Glutamatergic neuron (in vitro differentiated cells): Measurements from ENCODE around the gene PLA2G6. TPM values are rescaled to one million over a fixed set of nuclear protein-coding genes. Genes with fewer than 3 reads are reported as not detected.
A peak's percentile ranks its signal among the peaks of the same experiment; 100 is the strongest.

ENCODE experiments used
- DNase-seq: peaks from one replicate; pipeline ENCODE4 v3.0.0; 2022
- H3K27ac Mint-ChIP-seq: one replicate; pipeline ENCODE4 v1.8.0; 2020; ENCODE audit warnings: mild to moderate bottlenecking, mixed read lengths, inconsistent platforms; ENCODE audit not compliant: unreplicated experiment
- H3K27me3 Mint-ChIP-seq: one replicate; pipeline ENCODE4 v1.8.0; 2020; ENCODE audit warnings: mild to moderate bottlenecking, moderate library complexity, mixed read lengths, inconsistent platforms; ENCODE audit not compliant: unreplicated experiment
- H3K36me3 Mint-ChIP-seq: one replicate; pipeline ENCODE4 v1.8.0; 2020; ENCODE audit warnings: mild to moderate bottlenecking, mixed read lengths, inconsistent platforms; ENCODE audit not compliant: unreplicated experiment
- H3K4me1 Mint-ChIP-seq: one replicate; pipeline ENCODE4 v1.8.0; 2020; ENCODE audit warnings: mild to moderate bottlenecking, low read depth, mixed read lengths, inconsistent platforms; ENCODE audit not compliant: unreplicated experiment
- H3K4me3 Mint-ChIP-seq: one replicate; pipeline ENCODE4 v1.8.0; 2020; ENCODE audit warnings: mild to moderate bottlenecking, mixed read lengths, inconsistent platforms; ENCODE audit not compliant: unreplicated experiment
- H3K9me3 Mint-ChIP-seq: one replicate; pipeline ENCODE4 v1.8.0; 2020; ENCODE audit warnings: mild to moderate bottlenecking, moderate library complexity, mixed read lengths, inconsistent platforms; ENCODE audit not compliant: unreplicated experiment
- total RNA-seq: library from RNA; stranded (reverse); fragmentation: NEBNext Ultra II Directional; extraction: Animal tissue kit (Norgen Biotek cat#: 25700); gene quantifications from one replicate; pipeline ENCODE4 v1.2.1, GENCODE V29; 2021; ENCODE audit not compliant: unreplicated experiment
- TF ChIP-seq, protein P1 (sequence below): fragments of 200-600 bp; sonication (generic); IDR thresholded peaks from one replicate; pipeline ENCODE4 v1.5.0; 2021; ENCODE audit not compliant: partially characterized antibody, unreplicated experiment

PLA2G6 gene
- total RNA-seq, 1 donor from 2014 or later, result 42.2 TPM

DNA sequence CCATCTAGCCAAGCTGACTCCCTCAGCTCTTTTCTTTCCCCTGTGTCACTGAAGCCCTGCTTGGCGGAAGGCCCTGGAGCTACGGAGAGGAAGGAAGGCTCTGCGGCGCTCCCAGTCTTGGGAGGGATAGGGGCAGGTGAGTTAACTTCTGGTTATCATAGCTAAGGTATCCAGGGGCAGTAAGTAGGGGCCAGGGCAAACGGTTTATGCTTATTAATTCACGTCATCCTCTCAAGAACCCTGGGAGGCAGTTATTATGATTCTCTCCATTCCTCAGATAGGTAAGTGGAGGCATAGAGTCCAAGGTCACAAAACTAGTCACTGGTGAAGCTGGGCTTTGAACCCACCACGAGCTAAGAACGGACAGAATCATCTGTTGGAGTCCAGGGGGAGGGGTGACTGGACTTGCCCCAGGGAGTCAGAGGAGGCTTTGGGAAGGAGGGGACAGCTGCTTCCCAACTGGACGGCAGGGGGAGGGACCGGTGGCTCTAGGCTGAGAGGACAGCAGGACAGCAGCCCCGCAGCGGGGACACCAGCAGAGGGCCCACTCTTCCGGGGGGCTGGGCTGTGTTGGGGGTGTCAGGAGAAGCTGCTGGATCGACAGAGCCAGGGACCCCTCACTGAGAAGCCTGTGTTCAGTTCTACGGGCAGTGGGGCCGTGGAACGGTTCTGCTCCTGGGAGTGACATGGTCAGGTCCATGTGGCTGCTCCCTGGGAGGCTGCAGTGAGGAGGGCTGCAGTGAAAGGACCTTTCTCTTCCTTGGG lies 74.6 kb downstream of the PLA2G6 start:
- TF ChIP-seq, protein P1, sequence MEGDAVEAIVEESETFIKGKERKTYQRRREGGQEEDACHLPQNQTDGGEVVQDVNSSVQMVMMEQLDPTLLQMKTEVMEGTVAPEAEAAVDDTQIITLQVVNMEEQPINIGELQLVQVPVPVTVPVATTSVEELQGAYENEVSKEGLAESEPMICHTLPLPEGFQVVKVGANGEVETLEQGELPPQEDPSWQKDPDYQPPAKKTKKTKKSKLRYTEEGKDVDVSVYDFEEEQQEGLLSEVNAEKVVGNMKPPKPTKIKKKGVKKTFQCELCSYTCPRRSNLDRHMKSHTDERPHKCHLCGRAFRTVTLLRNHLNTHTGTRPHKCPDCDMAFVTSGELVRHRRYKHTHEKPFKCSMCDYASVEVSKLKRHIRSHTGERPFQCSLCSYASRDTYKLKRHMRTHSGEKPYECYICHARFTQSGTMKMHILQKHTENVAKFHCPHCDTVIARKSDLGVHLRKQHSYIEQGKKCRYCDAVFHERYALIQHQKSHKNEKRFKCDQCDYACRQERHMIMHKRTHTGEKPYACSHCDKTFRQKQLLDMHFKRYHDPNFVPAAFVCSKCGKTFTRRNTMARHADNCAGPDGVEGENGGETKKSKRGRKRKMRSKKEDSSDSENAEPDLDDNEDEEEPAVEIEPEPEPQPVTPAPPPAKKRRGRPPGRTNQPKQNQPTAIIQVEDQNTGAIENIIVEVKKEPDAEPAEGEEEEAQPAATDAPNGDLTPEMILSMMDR, result no peak

DNA sequence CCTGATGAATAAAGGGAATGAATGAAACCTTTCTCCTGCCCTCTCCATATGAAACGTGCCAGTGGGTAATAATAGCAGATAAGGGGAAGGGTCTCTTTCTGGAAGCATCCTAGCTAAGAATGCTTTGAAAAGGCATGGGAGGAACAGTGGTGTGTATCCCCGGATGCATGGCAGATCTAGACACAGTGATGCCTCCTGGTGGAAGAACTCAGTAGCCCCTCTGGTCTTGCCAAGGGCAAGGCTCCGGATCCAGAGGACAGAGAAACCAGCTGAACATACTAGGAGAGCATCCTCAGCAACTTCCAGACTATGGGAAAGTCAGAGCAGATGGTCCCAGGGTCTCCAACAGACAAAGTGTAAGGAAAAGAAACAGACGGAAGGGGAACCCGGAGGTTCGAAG lies 77.5 kb downstream of the PLA2G6 start:
- H3K27ac Mint-ChIP-seq, result no peak overlapping the region
- H3K4me1 Mint-ChIP-seq, result peaks cover 9% of the 10 kb centered on the region
- DNase-seq, result no peak
- H3K36me3 Mint-ChIP-seq, result no peaks in the 10 kb centered on the region
- H3K4me3 Mint-ChIP-seq, result no peak overlapping the region
- H3K9me3 Mint-ChIP-seq, result no peaks in the 10 kb centered on the region
- peaks cover 8% of the 10 kb centered on the region for H3K27me3 Mint-ChIP-seq
- TF ChIP-seq, protein P1, result peak; percentile 33

More for the DNA sequence above, 74.6 kb downstream of the PLA2G6 start:
- Mint-ChIP-seq H3K27ac (peak overlapping the region; percentile 64), H3K36me3 (no peaks in the 10 kb centered on the region), H3K27me3 (peaks cover 5% of the 10 kb centered on the region), H3K9me3 (peaks cover 3% of the 10 kb centered on the region), H3K4me3 (no peak overlapping the region), H3K4me1 (peaks cover 11% of the 10 kb centered on the region)
- DNase-seq, result no peak

DNA sequence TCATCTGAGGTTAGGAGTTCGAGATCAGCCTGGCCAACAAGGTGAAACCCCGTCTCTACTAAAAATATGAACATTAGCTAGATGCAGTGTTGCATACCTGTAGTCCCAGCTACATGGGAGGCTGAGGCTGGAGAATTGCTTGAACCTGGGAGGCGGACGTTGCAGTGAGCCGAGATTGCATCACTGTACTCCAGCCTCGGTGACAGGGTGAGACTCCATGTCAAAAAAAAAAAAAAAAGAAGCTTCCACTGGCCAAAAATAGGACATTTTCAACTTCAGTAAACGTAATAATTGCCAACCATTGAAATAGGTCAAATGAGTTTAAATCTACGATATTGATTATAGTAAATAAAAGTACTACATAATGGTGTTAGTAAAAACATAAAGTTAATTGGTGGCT lies 78.0 kb downstream of the PLA2G6 start:
- Mint-ChIP-seq H3K4me3 (no peak overlapping the region), H3K4me1 (peaks cover 10% of the 10 kb centered on the region), H3K27ac (no peak overlapping the region), H3K27me3 (peaks cover 9% of the 10 kb centered on the region), H3K36me3 (no peaks in the 10 kb centered on the region), H3K9me3 (no peaks in the 10 kb centered on the region)
- TF ChIP-seq, protein P1, result no peak
- DNase-seq, result no peak

DNA sequence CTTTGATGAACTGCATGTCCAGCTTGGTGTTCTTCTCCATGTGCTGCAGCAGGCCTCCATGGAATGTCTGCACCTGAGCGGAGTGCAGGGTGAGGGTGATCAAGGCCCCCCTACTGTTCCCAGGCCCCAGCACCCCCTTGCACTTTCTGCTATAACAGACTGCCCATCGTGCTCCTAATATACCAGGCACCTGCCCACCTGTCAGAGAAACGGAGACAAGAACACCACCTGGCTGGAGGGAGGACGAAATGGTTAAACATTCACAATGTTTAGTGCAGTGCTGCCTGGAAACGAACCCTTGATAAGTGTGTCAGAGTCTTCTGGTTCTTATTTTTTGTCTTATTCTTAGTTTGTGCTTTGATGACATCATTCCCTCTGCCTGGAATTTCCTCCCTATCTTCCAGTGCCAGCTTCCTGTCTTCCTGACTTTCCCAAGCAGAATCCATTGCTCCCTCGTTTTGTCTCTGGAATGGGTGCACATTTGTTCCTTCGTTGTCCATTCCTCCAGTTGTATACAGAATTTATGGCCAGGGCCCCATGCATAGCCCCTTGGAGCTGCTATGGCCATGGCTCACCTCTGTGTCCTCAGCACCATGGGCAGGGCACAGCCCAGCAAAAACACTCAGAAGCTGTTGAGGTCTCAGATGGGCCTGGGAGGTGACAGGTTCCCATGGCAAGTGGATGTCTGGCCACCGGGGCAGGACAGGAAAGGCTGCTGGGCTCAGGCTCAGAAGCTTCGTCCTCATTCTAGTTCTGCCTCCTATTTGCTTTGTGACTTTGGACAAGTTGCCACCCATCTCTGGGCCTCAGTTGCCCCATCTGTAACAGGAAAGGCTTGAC lies 83.0 kb downstream of the PLA2G6 start:
- TF ChIP-seq, protein P1, result no peak
- H3K9me3 Mint-ChIP-seq, result peaks cover 3% of the 10 kb centered on the region
- H3K4me3 Mint-ChIP-seq, result peak overlapping the region; percentile 71
- H3K4me1 Mint-ChIP-seq, result peaks cover 19% of the 10 kb centered on the region
- H3K36me3 Mint-ChIP-seq, result peaks cover 5% of the 10 kb centered on the region
- peak overlapping the region; percentile 79 for H3K27ac Mint-ChIP-seq
- no peak for DNase-seq
- peaks cover 16% of the 10 kb centered on the region for H3K27me3 Mint-ChIP-seq
